Activated CD4-positive, CD25-positive, alpha-beta regulatory T cell treated with anti-CD3 and anti-CD28 coated beads, Interleukin-2, amount 50 U/mL, for 16 hours (primary cell): Measurements from ENCODE around the gene TJAP1.

Source experiments
- DNase-seq: peaks from one replicate; pipeline ENCODE4 v3.0.0-alpha.2; 2020; ENCODE audit warnings: low read depth, low spot score

TJAP1 gene

GRCh38 chr6:43504756-43505593 lies 27.6 kb downstream of the TJAP1 start:
- no peak for DNase-seq

- DNase-seq: no peak
Measured at GRCh38 chr6:43505718-43506117, 28.3 kb downstream of the TJAP1 start.

GRCh38 chr6:43506171-43506570 lies 28.8 kb downstream of the TJAP1 start:
- no peak for DNase-seq

- DNase-seq: peak; percentile 61
Measured at GRCh38 chr6:43506667-43507471, 29.5 kb downstream of the TJAP1 start.

- DNase-seq: no peak
Measured at GRCh38 chr6:43508481-43509141, 31.2 kb downstream of the TJAP1 start.

GRCh38 chr6:43509142-43509983 lies 32.0 kb downstream of the TJAP1 start:
- no peak for DNase-seq

- peak; percentile 59 for DNase-seq
Measured at GRCh38 chr6:43509984-43510826, 32.8 kb downstream of the TJAP1 start, which contains the start of gene LRRC73. TSS of gene LRRC73 (minus strand) at chr6:43510346. CDS start at chr6:43509785, 561 bp downstream.

- no peak for DNase-seq
Measured at GRCh38 chr6:43510827-43511163, 33.4 kb downstream of the TJAP1 start.

GRCh38 chr6:43511824-43512415 lies 34.5 kb downstream of the TJAP1 start:
- no peak for DNase-seq

- DNase-seq: no peak
Measured at GRCh38 chr6:43515808-43516207, 38.4 kb downstream of the TJAP1 start.

- DNase-seq: no peak
Measured at GRCh38 chr6:43516367-43516696, 39.0 kb downstream of the TJAP1 start.

- DNase-seq: peak; percentile 96
Measured at GRCh38 chr6:43516697-43517504, 39.5 kb downstream of the TJAP1 start, which contains the start of the genes POLR1C and YIPF3. TSS of gene POLR1C (plus strand) at chr6:43517089. CDS start at chr6:43517110, 21 bp downstream. TSS of gene YIPF3 (minus strand) at chr6:43516926. CDS start at chr6:43516807, 119 bp downstream.

GRCh38 chr6:43517505-43518357 lies 40.4 kb downstream of the TJAP1 start:
- DNase-seq: no peak

- DNase-seq: no peak
Measured at GRCh38 chr6:43520097-43520496, 42.7 kb downstream of the TJAP1 start.

- DNase-seq: no peak
Measured at GRCh38 chr6:43521836-43522235, 44.5 kb downstream of the TJAP1 start.

GRCh38 chr6:43522547-43523261 lies 45.3 kb downstream of the TJAP1 start:
- no peak for DNase-seq

GRCh38 chr6:43523284-43523683 lies 45.9 kb downstream of the TJAP1 start:
- DNase-seq: no peak
